PFSK-1 (cell line): ENCODE data around the gene ZNF768.

Source experiments
- FOXP2 ChIP-seq: optimal IDR thresholded peaks from 2 replicates; pipeline ENCODE3; 2011; ENCODE audit warnings: borderline replicate concordance, control low read depth, inconsistent platforms; ENCODE audit not compliant: insufficient read depth; ENCODE audit errors: extremely low read length, extremely low read depth
- POLR2AphosphoS5 ChIP-seq: IDR thresholded peaks from 2 replicates; pipeline ENCODE4 v1.6.1; 2012; ENCODE audit warnings: low read depth, mild to moderate bottlenecking, control low read depth, low read length, moderate library complexity
- REST ChIP-seq, 2 experiments: IDR thresholded peaks; 2 replicates each; pipeline versions ENCODE4 v1.6.1 to v1.8.0; 2011 to 2012; ENCODE audit warnings: low read depth in 2 of 2, low read length in 2 of 2, control low read depth in 1 of 2, inconsistent platforms in 1 of 2, mild to moderate bottlenecking in 1 of 2, moderate library complexity in 1 of 2; ENCODE audit not compliant: insufficient read depth in 1 of 2
- TAF1 ChIP-seq: IDR thresholded peaks from 2 replicates; pipeline ENCODE4 v1.6.1; 2012; ENCODE audit warnings: low read length, control low read depth, borderline replicate concordance; ENCODE audit not compliant: insufficient read depth

- TF ChIP-seq REST (IDR thresholded peaks at IDR 0.05; ENCODE audit: insufficient read depth in 1 of 2, low read depth in 2 of 2, low read length in 2 of 2) (no peak), POLR2AphosphoS5 (no peak), TAF1 (no peak), FOXP2 (no peak)
These were observed 27.1 kb downstream of the ZNF768 start for GRCh38 chr16:30499284-30499683.
